ENCODE data around the gene CTNNAL1. TPM values are rescaled to one million over a fixed set of nuclear protein-coding genes. Genes with fewer than 3 reads are reported as not detected.

CTNNAL1 gene
- total and polyA plus RNA-seq, 2 of the 8 experiments (the other 6 are each of a cell fraction or from before 2014, with no cell fraction given) = 23.2 to 66.1 TPM

GRCh38 chr9:108904161-108904560, 109.1 kb downstream of the CTNNAL1 start (continued):
- TF ChIP-seq, protein P1, sequence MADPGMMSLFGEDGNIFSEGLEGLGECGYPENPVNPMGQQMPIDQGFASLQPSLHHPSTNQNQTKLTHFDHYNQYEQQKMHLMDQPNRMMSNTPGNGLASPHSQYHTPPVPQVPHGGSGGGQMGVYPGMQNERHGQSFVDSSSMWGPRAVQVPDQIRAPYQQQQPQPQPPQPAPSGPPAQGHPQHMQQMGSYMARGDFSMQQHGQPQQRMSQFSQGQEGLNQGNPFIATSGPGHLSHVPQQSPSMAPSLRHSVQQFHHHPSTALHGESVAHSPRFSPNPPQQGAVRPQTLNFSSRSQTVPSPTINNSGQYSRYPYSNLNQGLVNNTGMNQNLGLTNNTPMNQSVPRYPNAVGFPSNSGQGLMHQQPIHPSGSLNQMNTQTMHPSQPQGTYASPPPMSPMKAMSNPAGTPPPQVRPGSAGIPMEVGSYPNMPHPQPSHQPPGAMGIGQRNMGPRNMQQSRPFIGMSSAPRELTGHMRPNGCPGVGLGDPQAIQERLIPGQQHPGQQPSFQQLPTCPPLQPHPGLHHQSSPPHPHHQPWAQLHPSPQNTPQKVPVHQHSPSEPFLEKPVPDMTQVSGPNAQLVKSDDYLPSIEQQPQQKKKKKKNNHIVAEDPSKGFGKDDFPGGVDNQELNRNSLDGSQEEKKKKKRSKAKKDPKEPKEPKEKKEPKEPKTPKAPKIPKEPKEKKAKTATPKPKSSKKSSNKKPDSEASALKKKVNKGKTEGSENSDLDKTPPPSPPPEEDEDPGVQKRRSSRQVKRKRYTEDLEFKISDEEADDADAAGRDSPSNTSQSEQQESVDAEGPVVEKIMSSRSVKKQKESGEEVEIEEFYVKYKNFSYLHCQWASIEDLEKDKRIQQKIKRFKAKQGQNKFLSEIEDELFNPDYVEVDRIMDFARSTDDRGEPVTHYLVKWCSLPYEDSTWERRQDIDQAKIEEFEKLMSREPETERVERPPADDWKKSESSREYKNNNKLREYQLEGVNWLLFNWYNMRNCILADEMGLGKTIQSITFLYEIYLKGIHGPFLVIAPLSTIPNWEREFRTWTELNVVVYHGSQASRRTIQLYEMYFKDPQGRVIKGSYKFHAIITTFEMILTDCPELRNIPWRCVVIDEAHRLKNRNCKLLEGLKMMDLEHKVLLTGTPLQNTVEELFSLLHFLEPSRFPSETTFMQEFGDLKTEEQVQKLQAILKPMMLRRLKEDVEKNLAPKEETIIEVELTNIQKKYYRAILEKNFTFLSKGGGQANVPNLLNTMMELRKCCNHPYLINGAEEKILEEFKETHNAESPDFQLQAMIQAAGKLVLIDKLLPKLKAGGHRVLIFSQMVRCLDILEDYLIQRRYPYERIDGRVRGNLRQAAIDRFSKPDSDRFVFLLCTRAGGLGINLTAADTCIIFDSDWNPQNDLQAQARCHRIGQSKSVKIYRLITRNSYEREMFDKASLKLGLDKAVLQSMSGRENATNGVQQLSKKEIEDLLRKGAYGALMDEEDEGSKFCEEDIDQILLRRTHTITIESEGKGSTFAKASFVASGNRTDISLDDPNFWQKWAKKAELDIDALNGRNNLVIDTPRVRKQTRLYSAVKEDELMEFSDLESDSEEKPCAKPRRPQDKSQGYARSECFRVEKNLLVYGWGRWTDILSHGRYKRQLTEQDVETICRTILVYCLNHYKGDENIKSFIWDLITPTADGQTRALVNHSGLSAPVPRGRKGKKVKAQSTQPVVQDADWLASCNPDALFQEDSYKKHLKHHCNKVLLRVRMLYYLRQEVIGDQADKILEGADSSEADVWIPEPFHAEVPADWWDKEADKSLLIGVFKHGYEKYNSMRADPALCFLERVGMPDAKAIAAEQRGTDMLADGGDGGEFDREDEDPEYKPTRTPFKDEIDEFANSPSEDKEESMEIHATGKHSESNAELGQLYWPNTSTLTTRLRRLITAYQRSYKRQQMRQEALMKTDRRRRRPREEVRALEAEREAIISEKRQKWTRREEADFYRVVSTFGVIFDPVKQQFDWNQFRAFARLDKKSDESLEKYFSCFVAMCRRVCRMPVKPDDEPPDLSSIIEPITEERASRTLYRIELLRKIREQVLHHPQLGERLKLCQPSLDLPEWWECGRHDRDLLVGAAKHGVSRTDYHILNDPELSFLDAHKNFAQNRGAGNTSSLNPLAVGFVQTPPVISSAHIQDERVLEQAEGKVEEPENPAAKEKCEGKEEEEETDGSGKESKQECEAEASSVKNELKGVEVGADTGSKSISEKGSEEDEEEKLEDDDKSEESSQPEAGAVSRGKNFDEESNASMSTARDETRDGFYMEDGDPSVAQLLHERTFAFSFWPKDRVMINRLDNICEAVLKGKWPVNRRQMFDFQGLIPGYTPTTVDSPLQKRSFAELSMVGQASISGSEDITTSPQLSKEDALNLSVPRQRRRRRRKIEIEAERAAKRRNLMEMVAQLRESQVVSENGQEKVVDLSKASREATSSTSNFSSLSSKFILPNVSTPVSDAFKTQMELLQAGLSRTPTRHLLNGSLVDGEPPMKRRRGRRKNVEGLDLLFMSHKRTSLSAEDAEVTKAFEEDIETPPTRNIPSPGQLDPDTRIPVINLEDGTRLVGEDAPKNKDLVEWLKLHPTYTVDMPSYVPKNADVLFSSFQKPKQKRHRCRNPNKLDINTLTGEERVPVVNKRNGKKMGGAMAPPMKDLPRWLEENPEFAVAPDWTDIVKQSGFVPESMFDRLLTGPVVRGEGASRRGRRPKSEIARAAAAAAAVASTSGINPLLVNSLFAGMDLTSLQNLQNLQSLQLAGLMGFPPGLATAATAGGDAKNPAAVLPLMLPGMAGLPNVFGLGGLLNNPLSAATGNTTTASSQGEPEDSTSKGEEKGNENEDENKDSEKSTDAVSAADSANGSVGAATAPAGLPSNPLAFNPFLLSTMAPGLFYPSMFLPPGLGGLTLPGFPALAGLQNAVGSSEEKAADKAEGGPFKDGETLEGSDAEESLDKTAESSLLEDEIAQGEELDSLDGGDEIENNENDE (IDR thresholded peaks at IDR 0.05; ENCODE audit: insufficient replicate concordance, low read length) = no peak
- no peak for TF ChIP-seq KDM1A (IDR thresholded peaks at IDR 0.05; ENCODE audit: borderline replicate concordance, low read length)
- no peak for TF ChIP-seq FOSL1 (IDR thresholded peaks at IDR 0.05; ENCODE audit: insufficient read depth, low read depth, low read length)
- TF ChIP-seq KDM4A (IDR thresholded peaks at IDR 0.05; ENCODE audit: low read depth, low read length, severe bottlenecking) = no peak
- no peak for TF ChIP-seq POLR2A (IDR thresholded peaks at IDR 0.05; ENCODE audit: control extremely low read depth in 1 of 2, low read depth in 2 of 2, low read length in 2 of 2)
- TF ChIP-seq SAP30 (IDR thresholded peaks at IDR 0.05; ENCODE audit: insufficient read depth, insufficient replicate concordance, low read length) = no peak
- no peak for TF ChIP-seq BACH1 (IDR thresholded peaks at IDR 0.05; ENCODE audit: low read length)
- TF ChIP-seq TAF1 (IDR thresholded peaks at IDR 0.05; ENCODE audit: low read depth, low read length) = no peak
- no peak for TF ChIP-seq CBX8 (IDR thresholded peaks at IDR 0.05; ENCODE audit: borderline replicate concordance, low read depth, low read length)
- TF ChIP-seq TAF7 (optimal IDR thresholded peaks at IDR 0.05; ENCODE audit: borderline replicate concordance, low read depth, low read length) = no peak
- TF ChIP-seq CBX5 (IDR thresholded peaks at IDR 0.05; ENCODE audit: low read depth, low read length) = no peak
